ENCODE results near the gene RBM19. TPM values are rescaled to one million over a fixed set of nuclear protein-coding genes. Genes with fewer than 3 reads are reported as not detected.
"Not testable (repeated sequence)": the region's sequence is repeated elsewhere in the genome, so short reads cannot be mapped to it uniquely, and the experiment has no call there.

Gene RBM19
- total and polyA plus RNA-seq, 12 donors: 13.3 to 26.6 (median 16.2) TPM

GRCh38 chr12:114003286-114003685, 37.2 kb upstream of the RBM19 start:
- H3K27ac ChIP-seq: no peak overlapping the region
- WGBS, 2 donors: 68 to 79% methylated on average over 5 of the region's 5 CpGs
- intact Hi-C loops (cut with DNase I): no loop called here
- no peaks in the 10 kb centered on the region for H3K4me1 ChIP-seq
- H3K4me3 ChIP-seq: no peak overlapping the region
- DNase-seq (no peak), ATAC-seq (no peak)
- no peak for TF ChIP-seq CTCF (IDR thresholded peaks at IDR 0.05)
- peaks cover 0 to 59% (median 24%) of the 10 kb centered on the region in 7 donors for H3K27me3 ChIP-seq
- no peaks in the 10 kb centered on the region for H3K9me3 ChIP-seq
- H3K36me3 ChIP-seq: no peaks in the 10 kb centered on the region

DNA sequence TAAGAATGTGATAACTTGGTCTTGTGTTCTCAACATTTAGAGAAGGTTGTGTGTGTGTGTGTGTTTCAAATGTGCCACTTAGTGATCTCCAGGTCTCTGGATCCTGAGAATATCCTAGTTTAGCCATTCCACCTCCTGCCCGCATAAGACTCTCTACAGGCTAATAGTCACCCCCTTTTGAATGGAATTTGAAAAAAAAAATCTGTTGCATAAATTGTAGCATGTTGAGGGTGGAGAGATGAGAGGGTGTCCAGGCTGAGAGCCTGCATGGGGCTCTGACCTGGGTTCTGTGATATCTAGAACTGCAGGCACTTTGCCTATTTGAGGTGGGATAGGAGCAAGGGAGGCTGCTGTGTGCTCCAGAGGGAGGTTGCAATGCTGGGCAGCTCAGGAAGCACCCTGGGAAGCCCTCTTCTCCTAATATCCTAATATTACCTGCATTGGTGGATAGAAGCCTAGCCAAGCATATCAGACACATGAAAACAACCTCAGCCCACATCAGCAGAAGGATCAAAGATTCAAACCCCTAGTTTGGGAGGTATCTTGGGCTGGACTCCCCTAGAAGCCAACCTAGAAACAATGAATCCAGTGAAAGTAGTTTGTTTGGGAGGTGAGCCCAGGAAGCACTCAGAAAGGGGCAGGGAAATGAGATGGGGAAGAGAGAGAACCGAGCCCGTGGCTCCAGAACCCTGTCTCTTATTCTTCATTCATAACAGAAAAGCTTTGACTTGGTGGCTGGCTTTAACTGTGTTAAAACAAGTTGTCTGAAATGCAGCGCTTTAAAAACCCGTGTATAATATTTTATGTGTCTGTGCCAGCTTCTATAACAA, 35.6 kb upstream of the RBM19 start:
- WGBS, 2 donors: 67 to 77% methylated on average over 5 of the region's 5 CpGs
- H3K36me3 ChIP-seq: no peaks in the 10 kb centered on the region

DNA sequence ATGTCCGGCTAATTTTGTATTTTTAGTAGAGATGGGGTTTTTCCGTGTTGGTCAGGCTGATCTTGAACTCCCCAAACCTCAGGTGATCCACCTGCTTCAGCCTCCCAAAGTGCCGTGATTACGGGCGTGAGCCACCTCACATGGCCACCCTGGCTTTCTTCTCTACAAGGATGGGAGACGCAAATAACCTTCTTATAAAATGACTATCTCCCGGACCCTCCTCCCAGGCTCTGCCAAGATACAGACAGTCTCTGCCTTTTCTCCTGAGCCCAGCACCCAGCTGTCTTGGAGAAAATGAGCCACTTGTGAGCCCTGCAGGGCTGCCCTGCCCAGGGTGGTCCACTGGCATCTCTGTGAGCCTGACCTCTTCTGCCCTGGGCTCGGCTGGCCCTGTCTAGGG, 34.7 kb upstream of the RBM19 start:
- peaks cover 0 to 52% (median 20%) of the 10 kb centered on the region in 7 donors for H3K27me3 ChIP-seq
- 78 to 83% methylated on average over 8 of the region's 8 CpGs for WGBS, 2 donors
- DNase-seq: no peak

More for the DNA sequence above, 35.6 kb upstream of the RBM19 start:
- peaks cover 0 to 60% (median 25%) of the 10 kb centered on the region in 7 donors for H3K27me3 ChIP-seq
- ATAC-seq (no peak), DNase-seq (no peak)
- intact Hi-C loops (cut with DNase I): no loop called here
- H3K4me3 ChIP-seq: no peak overlapping the region
- TF ChIP-seq CTCF (IDR thresholded peaks at IDR 0.05): no peak
- H3K4me1 ChIP-seq: no peaks in the 10 kb centered on the region
- H3K27ac ChIP-seq: no peak overlapping the region
- H3K9me3 ChIP-seq: no peaks in the 10 kb centered on the region

GRCh38 chr12:114000261-114000660, 34.1 kb upstream of the RBM19 start:
- intact Hi-C loops (cut with DNase I); ATAC-seq; H3K9me3 ChIP-seq; H3K36me3 ChIP-seq; H3K4me1 ChIP-seq; H3K4me3 ChIP-seq; H3K27ac ChIP-seq; DNase-seq: not testable (repeated sequence)
- H3K27me3 ChIP-seq: peaks cover 0 to 47% (median 18%) of the 10 kb centered on the region in 7 donors
- 67 to 78% methylated on average over 7 of the region's 7 CpGs for WGBS, 2 donors

More for the DNA sequence above, 34.7 kb upstream of the RBM19 start:
- intact Hi-C loops (cut with DNase I): no loop called here
- TF ChIP-seq CTCF (IDR thresholded peaks at IDR 0.05): no peak
- H3K36me3 ChIP-seq: no peaks in the 10 kb centered on the region
- H3K4me1 ChIP-seq: no peaks in the 10 kb centered on the region
- H3K27ac ChIP-seq: no peak overlapping the region
- H3K4me3 ChIP-seq: no peak overlapping the region
- ATAC-seq: no peak
- H3K9me3 ChIP-seq: no peaks in the 10 kb centered on the region

- TF ChIP-seq CTCF (IDR thresholded peaks at IDR 0.05): no peak
- intact Hi-C loops (cut with DNase I): no loop called here
- ATAC-seq (no peak), DNase-seq (no peak)
- H3K4me1 ChIP-seq: no peaks in the 10 kb centered on the region
- WGBS, 2 donors: 21 to 22% methylated on average over 3 of the region's 3 CpGs
- H3K36me3 ChIP-seq: no peaks in the 10 kb centered on the region
- H3K27me3 ChIP-seq: peaks cover 0 to 50% (median 23%) of the 10 kb centered on the region in 7 donors
- H3K4me3 ChIP-seq: no peak overlapping the region
- H3K27ac ChIP-seq: no peak overlapping the region
- no peaks in the 10 kb centered on the region for H3K9me3 ChIP-seq
These were observed 31.2 kb upstream of the RBM19 start for GRCh38 chr12:113997365-113997764.

Data from heart right ventricle (tissue), 16 donors.